ENCODE measurements around the gene PLOD1.

DNA sequence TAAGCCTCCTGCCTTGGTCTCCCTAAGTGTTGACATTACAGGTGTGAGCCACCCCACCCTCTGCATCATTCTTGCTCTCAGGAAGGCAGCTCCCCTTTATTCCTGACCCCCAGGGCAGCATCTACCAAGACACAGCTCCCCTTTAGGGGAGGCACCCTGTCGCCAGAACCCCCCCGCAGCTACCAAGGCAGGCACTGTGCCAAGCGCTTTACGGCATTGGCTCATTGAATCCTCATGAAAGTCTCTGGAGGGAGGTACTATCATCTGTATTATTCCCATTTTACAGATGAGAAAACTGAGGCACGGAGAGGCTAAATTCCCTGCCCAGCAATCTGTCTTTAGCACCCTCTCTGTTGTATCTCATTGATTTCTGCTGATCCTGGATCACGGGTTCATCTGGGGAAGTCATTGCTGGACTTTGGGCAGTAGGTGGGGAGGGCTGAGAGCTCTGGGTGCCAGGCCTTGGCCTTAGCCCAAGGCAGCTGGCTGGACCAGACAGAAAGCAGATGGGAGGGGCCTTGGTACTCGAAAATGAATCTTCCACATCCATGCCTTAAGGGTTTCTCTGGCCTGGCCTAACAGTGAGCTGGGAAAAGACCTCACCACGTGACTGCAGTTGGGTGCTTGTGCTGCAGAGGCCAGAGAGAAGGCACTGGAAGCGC lies 5.9 kb downstream of the PLOD1 start:
- TF ChIP-seq CTCF (IDR thresholded peaks at IDR 0.05) = no peak
- TF ChIP-seq POLR2A (IDR thresholded peaks at IDR 0.05) = no peak

Measured in thyroid gland (tissue), 4 donors.